A673 (cell line): ENCODE measurements around the gene GATB.

Experiments
- CTCF ChIP-seq: fragments of 300-800, 200-600 bp; sonication (generic); conservative IDR thresholded peaks from 2 replicates; pipeline ENCODE4 v1.5.1; 2017; ENCODE audit warnings: low read depth, mild to moderate bottlenecking, antibody characterized with exemption, low read length, moderate library complexity, mixed read lengths
- EZH2 ChIP-seq: fragments of 200-600 bp; sonication (generic); IDR thresholded peaks from 2 replicates; pipeline ENCODE4 v1.6.1; 2017; ENCODE audit warnings: borderline replicate concordance, low read depth, mild to moderate bottlenecking, mixed read lengths, antibody characterized with exemption, low read length; ENCODE audit not compliant: poor library complexity, severe bottlenecking

GRCh38 chr4:151685303-151685702 lies 75.5 kb downstream of the GATB start:
- TF ChIP-seq CTCF: no peak
- TF ChIP-seq EZH2: no peak
